Stimulated activated CD8-positive, alpha-beta memory T cell treated with anti-CD3 and anti-CD28 coated beads, Interleukin-7, amount 100 ng/mL, for 4 hours (primary cell): ENCODE measurements around the gene DNAH14.
A peak's percentile ranks its signal among the peaks of the same experiment; 100 is the strongest.

Source experiments
- DNase-seq, 2 donors: peaks; one replicate each; pipeline ENCODE4 v3.0.0-alpha.2; 2020; ENCODE audit warnings: low read depth in 2 of 2

The DNAH14 gene

DNA sequence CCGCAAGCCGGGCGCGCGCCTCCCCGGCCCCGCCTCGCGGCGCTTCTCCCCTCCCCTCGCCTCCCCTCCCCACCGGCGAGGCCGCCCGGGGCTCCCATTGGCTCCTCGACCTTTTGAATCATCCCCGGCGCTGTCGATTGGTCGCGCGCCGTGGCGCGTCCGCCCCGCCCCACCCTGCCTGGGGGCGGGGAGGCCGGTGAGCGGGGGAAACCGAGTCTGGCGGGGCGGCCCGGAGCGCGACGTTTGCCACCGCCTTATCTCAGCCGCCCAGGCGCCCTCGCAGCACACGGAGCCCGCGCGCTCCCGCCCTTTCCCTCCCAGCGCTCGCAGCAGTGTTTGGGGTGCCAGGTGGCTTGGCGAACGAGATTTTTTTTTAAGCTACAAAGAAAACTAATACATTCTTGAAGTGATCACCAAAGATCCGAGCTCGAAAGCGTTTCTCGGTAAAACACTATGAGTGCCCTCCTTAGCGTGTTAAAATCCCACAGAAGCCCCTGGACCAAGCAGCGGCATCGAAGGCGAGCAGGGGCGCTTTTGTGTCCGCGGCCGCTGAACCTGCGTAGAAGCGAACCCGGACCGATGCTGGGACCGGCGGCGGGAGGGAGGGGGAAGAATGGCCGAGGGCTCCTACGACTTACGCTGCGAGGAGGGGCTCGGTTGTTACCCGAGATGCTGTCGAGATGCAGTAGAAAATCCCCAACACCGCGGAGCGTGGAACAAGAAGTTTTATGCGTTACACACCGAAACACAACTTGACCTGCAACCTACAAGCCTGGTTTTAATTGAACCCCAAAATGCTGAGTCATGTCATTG, 498.8 kb downstream of the DNAH14 start:
- DNase-seq: peak; percentile 84 to 92

DNA sequence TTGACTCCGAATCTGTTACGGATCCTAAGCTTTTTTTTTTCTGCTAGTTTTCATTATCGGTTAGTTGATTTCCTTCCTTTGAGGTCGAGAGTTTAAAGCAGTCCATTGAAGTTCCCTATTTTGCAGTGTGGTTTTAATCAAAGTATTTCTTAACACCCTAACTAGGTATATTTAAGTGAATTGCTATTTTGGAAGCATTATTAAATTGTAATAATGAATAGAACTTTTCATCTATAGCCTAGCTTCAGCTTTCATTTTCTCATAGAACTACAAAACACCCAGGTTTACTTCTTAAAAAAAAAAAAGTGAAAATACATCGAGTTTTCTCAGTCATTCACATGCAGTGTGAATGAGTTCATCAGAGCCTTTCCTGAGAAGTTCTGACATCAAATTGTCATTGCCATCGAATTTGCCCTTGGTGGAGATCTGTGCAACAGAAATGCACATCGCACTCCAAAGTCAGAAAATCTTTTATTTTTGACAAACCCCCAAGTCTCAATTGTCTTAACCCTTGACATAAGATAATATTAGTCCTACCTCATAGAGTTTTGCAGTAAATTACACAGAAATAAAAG, 499.5 kb downstream of the DNAH14 start:
- DNase-seq: no peak

- DNase-seq: no peak
Measured at GRCh38 chr1:225430301-225430700, 500.8 kb downstream of the DNAH14 start.

GRCh38 chr1:225431081-225431863, 501.8 kb downstream of the DNAH14 start:
- no peak for DNase-seq

GRCh38 chr1:225434046-225434445, 504.6 kb downstream of the DNAH14 start:
- no peak for DNase-seq

DNA sequence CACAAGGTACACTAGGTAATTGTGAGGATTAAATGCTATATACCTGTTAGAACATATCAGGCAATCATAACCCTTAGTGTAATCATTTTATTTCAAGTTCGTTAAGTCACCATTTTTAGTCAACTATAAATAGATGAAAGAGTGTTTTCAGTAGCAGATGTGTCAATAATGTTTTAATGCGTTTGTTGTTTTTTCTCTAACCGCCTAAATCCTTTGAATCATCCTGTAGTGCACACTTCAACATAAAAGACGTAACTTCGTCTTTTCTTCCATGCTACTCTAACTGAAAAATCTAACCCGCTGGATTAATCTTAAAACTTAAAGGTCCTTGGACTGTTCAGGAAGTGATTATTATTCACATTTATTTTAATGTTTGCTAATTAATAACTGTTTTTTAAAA, 505.6 kb downstream of the DNAH14 start:
- no peak for DNase-seq

DNA sequence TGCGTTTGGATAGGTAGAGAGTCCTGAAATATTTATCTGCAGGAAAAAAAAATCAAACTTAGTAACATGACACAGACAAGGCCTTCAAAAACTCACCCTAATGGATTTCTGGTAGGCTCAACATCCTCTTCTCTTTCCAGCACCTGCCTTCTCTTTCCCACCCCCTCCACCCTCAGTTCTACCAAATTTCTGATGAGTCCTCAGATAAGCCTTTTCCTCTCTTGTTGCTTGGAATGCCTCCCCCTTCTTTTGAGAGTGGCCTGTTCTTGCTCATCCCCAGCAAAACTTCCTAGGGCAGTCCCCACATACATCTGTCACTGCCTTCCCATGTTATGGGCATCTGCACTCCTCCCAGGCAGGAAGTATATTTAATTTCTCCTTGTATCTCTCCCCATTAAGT, 506.0 kb downstream of the DNAH14 start:
- no peak for DNase-seq

GRCh38 chr1:225435957-225436392, 506.5 kb downstream of the DNAH14 start:
- DNase-seq: no peak

- DNase-seq: no peak
Measured at GRCh38 chr1:225437710-225438437, 508.4 kb downstream of the DNAH14 start.

GRCh38 chr1:225440380-225441221, 511.1 kb downstream of the DNAH14 start:
- no peak for DNase-seq

GRCh38 chr1:225441314-225442122, 512.0 kb downstream of the DNAH14 start:
- DNase-seq: no peak

DNA sequence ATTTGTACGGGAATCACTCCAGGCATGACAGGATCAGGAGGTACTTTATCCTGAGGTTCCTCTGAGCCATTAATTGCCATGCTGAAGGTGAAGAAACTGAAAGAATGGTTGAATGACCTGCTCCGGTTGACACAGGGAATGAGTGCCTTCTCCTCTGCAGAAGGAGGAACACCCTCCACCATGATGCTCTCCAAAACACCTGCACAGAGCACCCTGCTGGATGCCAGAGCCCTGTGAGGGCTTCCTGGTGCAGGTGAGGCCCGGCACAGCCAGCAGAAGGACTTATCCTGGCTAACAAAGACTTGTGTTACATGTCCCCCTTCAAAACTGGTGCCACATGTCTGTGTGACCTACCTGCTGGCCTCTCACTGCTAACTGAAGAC, 512.6 kb downstream of the DNAH14 start:
- no peak for DNase-seq

GRCh38 chr1:225445639-225446594, 516.4 kb downstream of the DNAH14 start:
- no peak for DNase-seq

- no peak for DNase-seq
Measured at GRCh38 chr1:225446595-225446960, 517.1 kb downstream of the DNAH14 start.

GRCh38 chr1:225446981-225447615, 517.6 kb downstream of the DNAH14 start:
- no peak for DNase-seq

DNA sequence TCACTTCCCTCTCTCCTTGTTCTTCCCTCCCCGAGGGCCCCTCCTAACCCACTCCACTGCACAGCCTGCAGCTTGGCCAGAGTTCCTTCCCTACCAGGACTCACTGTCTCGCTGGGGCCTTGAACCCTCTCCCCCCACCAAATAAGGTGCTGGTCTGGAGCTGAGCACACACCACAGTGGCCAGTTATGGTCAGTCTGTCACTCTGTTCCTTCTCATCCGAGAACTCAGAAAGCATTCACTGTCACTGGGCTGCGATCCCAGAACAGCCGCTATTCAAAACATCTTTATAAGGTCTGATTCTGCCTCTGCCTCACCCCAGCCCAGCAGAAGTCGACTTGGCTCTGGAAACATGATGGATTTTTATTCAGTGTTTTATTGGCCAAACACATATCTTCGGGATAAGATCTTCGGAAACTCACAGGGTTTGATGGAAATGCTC, 518.2 kb downstream of the DNAH14 start:
- DNase-seq: no peak

DNA sequence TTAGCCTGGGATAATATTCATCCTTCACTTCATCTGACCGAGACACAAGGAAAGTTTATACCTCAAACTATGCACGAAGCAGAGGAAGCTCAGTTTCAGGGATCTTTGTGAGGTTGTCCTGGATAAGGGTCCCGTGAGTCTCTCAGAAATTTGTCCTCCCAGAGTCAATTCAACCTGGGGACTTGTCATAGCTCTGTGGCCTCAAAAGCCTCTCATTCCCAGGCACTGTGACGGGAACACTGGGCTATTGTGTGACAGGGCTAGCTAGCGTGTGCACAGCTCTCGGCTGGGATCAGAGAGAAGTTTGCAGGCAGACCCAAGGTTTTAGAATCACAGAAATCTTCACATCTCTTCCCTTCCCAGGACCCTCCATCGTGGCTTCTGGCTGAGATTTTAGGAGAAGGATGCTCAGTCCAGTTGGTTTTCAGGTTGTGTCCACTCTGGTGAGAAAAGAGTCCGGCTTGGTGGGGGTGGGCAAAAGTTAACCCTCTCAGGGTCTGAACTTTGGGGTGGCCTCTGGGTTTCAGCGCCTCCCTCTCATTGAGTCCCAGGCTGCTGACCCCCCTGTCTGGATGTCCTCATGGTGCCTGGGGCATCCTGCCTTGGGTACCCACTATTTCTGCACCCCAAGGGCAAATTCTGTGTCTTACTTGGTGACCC, 518.8 kb downstream of the DNAH14 start:
- no peak for DNase-seq
